Measurements from ENCODE around the gene MRPL27.

The MRPL27 gene

DNA sequence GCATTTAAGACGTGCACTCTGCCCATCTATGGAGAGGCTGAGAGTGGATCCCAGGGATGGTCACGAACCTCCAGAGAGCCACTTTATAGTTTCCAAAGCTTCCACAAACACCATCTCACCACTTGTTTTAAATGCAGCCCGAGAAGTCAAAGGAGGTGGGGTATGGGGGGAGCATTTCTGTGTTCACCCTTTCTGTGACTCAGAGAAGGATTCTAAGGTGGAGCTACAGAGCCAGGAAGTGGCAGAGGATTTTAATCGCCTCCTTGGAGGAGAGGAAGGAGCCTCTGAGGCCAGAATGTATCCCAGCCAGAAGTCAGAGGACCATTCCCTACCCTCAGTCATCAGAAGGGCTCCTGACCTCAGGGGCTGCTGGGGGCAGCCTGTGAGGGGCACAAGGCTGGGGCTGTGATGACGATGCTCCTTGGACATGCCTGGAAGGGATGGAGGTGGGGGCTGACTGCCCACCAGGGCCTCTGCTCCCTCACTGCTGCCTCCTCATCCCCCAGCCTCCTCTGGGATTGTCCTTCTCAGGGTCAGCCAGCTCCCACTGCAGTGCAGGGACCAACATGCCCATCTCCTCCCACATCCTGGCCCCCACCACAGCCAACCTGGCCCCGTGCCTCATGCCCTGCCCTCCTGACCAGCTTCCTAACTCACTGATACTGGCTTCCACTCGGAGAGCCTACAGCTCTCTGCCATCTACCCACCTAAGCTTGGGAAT lies 24.3 kb downstream of the MRPL27 start:
- TF ChIP-seq, protein P1, sequence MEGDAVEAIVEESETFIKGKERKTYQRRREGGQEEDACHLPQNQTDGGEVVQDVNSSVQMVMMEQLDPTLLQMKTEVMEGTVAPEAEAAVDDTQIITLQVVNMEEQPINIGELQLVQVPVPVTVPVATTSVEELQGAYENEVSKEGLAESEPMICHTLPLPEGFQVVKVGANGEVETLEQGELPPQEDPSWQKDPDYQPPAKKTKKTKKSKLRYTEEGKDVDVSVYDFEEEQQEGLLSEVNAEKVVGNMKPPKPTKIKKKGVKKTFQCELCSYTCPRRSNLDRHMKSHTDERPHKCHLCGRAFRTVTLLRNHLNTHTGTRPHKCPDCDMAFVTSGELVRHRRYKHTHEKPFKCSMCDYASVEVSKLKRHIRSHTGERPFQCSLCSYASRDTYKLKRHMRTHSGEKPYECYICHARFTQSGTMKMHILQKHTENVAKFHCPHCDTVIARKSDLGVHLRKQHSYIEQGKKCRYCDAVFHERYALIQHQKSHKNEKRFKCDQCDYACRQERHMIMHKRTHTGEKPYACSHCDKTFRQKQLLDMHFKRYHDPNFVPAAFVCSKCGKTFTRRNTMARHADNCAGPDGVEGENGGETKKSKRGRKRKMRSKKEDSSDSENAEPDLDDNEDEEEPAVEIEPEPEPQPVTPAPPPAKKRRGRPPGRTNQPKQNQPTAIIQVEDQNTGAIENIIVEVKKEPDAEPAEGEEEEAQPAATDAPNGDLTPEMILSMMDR (IDR thresholded peaks at IDR 0.05; ENCODE audit: insufficient read depth, missing control alignments) = no peak
- FAIRE-seq = no peak
- no peak for DNase-seq (ENCODE audit: insufficient read length, low spot score)

DNA sequence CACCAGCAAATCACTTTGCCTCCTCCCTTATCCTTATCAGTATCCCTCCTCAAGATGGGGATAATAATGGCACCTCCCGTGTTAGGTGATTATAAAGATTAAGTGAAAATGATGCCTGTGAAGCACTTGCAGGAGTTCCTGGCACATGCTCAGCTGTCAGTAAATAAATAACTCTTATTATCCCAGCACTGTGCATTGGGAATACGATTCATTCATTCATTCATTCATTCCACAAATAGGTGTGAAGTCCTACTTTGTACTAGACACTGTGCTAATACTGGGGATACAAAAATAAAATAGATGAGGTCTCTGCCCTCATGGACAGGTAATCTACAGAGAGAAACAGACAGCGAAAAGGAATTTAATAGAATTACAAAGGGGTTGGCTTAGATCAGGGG lies 25.1 kb downstream of the MRPL27 start:
- no peak for DNase-seq (ENCODE audit: insufficient read length, low spot score)
- no peak for FAIRE-seq
- TF ChIP-seq, protein P1 (IDR thresholded peaks at IDR 0.05; ENCODE audit: insufficient read depth, missing control alignments) = no peak

DNA sequence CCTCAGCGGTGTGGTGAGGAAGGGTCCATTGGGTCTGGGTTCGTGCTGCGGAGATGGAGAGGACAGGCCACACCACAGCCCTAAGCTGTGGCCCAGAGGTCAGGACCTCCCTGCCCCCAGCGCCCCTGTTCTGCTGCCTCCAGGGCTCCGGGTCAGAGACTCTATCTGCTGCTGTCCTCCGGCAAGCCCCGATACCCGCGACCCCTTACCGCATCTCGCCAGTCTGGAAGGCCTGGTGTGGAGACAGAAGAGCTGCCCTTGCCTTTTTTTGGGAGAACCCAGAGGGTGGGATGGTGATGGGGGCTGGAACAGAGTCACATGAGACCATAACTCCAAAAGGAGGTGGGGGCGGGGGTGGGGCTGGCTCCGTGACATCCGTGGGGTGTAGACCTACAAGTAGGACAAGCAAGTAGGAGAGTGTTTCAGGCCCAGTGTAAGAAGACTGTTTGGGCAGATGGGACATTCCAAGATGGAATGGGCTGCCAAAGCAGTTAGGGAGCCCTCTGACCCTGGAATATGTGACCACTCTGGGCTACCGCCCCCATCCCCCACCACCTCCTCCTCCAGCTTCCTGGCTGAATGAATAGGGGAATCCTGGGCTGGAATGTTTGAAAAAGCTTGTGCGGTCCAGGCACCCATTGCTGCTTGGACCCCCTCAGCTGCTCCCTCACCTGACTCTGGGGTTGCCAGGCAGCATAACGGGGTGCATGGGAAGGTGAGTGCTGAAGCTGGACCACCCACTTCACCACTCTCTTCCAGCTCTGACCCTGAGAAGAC lies 25.7 kb downstream of the MRPL27 start:
- FAIRE-seq (no peak), DNase-seq (ENCODE audit: insufficient read length, low spot score) (no peak)
- TF ChIP-seq, protein P1 (IDR thresholded peaks at IDR 0.05; ENCODE audit: insufficient read depth, missing control alignments) = no peak

- no peak for DNase-seq (ENCODE audit: insufficient read length, low spot score)
- TF ChIP-seq, protein P1 (IDR thresholded peaks at IDR 0.05; ENCODE audit: insufficient read depth, missing control alignments) = no peak
- no peak for FAIRE-seq
These were observed 26.5 kb downstream of the MRPL27 start for GRCh38 chr17:50346313-50347116.

- DNase-seq (ENCODE audit: insufficient read length, low spot score) (peak; percentile 95), FAIRE-seq (no peak)
These were observed 27.3 kb downstream of the MRPL27 start, which contains the start of gene XYLT2 for GRCh38 chr17:50345432-50346312. TSS of gene XYLT2 (plus strand) at chr17:50346126. CDS start at chr17:50346141, 15 bp downstream.

More at GRCh38 chr17:50345432-50346312, 27.3 kb downstream of the MRPL27 start, which contains the start of gene XYLT2:
- TF ChIP-seq, protein P1 (IDR thresholded peaks at IDR 0.05; ENCODE audit: insufficient read depth, missing control alignments) = no peak
